ENCODE results near the gene LCORL.

The LCORL gene

DNA sequence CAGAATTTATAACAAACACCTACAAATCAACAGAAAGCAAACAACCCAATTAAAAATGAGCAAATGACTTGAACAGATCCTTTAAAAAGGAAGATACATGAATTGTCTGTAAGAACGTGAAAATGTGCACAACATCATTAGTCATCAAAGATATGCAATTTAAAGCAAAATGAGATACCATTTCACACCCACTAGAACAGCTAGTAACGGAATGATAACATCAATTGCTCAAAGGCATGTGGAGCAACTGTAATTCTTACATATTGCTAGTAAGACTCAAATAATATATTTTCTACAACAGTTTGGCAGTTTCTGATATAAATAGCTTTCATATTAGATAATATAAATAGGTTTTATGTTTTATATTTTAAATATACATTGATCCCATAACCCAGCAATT is 82.5 kb downstream of the LCORL start:
- TF ChIP-seq, protein P1, sequence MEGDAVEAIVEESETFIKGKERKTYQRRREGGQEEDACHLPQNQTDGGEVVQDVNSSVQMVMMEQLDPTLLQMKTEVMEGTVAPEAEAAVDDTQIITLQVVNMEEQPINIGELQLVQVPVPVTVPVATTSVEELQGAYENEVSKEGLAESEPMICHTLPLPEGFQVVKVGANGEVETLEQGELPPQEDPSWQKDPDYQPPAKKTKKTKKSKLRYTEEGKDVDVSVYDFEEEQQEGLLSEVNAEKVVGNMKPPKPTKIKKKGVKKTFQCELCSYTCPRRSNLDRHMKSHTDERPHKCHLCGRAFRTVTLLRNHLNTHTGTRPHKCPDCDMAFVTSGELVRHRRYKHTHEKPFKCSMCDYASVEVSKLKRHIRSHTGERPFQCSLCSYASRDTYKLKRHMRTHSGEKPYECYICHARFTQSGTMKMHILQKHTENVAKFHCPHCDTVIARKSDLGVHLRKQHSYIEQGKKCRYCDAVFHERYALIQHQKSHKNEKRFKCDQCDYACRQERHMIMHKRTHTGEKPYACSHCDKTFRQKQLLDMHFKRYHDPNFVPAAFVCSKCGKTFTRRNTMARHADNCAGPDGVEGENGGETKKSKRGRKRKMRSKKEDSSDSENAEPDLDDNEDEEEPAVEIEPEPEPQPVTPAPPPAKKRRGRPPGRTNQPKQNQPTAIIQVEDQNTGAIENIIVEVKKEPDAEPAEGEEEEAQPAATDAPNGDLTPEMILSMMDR (IDR thresholded peaks at IDR 0.05; ENCODE audit: low read depth, low read length): no peak
- no peak overlapping the region for H3K4me3 ChIP-seq (ENCODE audit: low read depth, low read length)

DNA sequence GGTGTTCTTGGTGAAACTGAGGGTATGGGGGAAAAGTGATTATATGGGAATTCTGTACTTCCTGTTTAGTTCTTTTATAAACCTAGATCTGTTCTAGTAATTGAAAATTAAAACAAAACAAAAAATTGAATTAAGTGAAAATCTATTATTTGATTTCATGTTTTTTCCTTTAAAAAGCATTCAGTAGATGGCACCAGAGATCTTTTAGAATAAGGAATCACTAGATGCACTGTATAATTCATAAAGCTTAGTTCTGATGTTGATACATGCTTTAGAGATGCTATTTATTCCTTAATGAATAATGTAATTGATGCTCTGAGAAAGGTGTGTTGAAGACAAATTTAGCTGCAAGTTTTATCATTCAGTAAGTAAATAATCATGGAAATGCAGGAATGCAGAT is 87.3 kb downstream of the LCORL start:
- H3K4me3 ChIP-seq (ENCODE audit: low read depth, low read length): no peak overlapping the region
- TF ChIP-seq, protein P1 (IDR thresholded peaks at IDR 0.05; ENCODE audit: low read depth, low read length): no peak

DNA sequence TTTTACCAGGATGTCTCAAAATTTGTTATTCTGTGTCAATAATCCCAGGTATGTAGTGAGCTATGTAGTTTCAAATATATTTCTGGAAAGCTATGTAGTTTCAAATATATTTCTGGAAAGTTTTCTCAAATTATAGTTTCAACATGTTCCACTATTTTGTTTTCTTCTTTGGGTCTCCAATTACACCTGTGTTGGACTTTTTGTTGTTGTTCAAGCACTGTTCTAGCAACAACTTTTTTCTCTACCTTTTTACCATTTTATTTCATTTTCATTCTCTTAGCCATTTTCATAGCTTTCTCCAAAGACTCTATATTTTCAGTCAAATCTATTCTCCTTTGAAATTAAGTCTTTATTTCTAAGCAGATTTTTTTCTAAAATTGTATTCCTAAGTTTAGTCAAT is 88.4 kb downstream of the LCORL start:
- TF ChIP-seq, protein P1 (IDR thresholded peaks at IDR 0.05; ENCODE audit: low read depth, low read length): no peak
- no peak overlapping the region for H3K4me3 ChIP-seq (ENCODE audit: low read depth, low read length)

DNA sequence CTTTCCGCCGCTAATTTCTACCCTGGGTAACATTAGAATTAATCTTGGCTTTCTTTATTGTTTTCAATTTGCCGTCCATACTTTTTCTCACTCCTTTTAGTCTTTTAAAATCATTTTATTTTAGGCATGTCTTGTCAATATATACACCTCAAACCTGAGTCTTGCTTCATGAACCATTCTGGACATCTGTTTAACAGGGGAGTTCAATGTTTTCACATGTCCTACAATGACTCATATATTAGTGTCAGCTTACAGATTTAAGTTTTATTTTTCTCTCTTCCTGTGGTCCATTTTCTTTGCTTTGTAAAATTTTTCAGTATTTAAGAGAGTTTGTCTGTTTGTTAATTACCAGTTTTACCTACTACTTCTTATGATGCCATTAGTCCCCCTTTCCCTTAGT is 89.5 kb downstream of the LCORL start:
- no peak overlapping the region for H3K4me3 ChIP-seq (ENCODE audit: low read depth, low read length)
- TF ChIP-seq, protein P1 (IDR thresholded peaks at IDR 0.05; ENCODE audit: low read depth, low read length): no peak

DNA sequence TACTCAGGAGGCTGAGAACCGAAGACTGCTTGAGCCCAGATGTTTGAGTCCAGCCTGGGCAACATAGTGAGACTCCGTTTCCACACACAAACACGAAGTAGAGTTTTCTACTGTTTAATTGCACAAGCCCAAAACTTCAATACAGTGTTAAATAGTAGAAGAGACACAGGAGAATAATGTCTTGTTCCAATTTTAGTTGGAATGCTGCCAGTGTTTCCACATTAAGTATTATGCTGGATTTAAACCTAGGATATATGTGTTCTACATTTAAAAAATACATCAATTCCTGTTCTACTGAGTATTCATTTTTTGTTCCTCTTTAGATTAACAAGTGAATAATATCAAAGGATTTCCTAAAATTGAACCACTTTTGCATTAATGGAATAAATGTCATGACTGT is 91.3 kb downstream of the LCORL start:
- TF ChIP-seq, protein P1 (IDR thresholded peaks at IDR 0.05; ENCODE audit: low read depth, low read length): no peak
- H3K4me3 ChIP-seq (ENCODE audit: low read depth, low read length): no peak overlapping the region

DNA sequence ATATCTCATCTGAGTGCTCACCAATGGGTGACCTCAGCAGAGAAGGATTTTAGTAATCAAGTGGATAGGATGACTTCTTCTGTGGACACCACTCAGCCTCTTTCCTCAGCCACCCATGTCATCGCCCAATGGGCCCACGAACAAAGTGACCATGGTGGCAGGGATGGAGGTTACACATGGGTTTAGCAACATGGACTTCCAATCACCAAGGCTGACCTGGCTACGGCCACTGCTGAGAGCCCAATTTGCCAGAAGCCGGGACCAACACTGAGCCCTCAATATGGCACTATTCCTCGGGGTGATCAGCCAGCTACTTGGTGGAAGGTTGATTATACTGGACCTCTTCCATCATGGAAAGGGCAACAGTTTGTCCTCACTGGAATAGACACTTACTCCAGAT is 97.4 kb downstream of the LCORL start:
- no peak overlapping the region for H3K4me3 ChIP-seq (ENCODE audit: low read depth, low read length)
- TF ChIP-seq, protein P1 (IDR thresholded peaks at IDR 0.05; ENCODE audit: low read depth, low read length): no peak

DNA sequence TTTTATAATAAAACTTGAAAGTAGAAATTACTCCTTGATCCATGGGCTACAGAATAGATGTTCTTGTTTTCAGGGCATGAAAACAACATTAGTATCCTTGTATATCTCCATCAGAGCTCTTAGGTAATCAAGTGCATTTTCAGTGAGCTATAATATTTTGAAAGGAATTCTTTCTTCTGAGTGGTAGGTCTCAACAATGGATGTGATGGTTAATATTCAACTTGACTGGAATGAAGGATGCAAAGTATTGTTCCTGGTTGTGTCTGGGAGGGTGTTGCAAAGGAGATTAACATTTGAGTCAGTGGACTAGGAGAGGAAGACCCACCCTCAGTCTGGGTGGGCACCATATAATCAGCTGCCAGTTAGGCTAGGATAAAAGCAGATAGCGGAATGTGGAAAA is 100.1 kb downstream of the LCORL start:
- TF ChIP-seq, protein P1 (IDR thresholded peaks at IDR 0.05; ENCODE audit: low read depth, low read length): no peak
- H3K4me3 ChIP-seq (ENCODE audit: low read depth, low read length): no peak overlapping the region
